Right kidney (tissue), 1 donor: ENCODE results near the gene TSNAXIP1.
"Not testable (repeated sequence)": the region's sequence is repeated elsewhere in the genome, so short reads cannot be mapped to it uniquely, and the experiment has no call there.

Experiments used
- DNase-seq: peaks from one replicate; pipeline ENCODE4 v3.0.0-alpha.2; 2016

TSNAXIP1 gene

GRCh38 chr16:67834242-67834614 lies 27.5 kb downstream of the TSNAXIP1 start:
- DNase-seq, result no peak

DNA sequence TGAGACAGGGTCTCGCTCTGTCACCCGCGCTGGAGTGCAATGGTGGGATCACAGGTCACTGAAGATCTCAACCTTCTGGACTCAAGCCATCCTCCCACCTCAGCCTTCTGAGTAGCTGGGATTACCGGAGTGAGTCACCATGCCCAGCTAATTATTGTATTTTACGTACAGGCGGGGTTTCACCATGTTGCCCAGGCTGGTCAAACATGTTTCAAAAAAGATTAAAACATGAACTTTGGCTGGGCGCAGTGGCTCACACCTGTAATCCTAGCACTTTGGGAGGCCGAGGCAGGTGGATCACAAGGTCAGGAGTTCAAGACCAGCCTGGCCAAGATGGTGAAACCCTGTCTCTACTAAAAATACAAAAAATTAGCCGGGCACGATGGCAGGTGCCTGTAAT lies 30.5 kb downstream of the TSNAXIP1 start:
- DNase-seq, result not testable (repeated sequence)

- no peak for DNase-seq
These were observed 31.1 kb downstream of the TSNAXIP1 start for GRCh38 chr16:67837811-67838210.

DNA sequence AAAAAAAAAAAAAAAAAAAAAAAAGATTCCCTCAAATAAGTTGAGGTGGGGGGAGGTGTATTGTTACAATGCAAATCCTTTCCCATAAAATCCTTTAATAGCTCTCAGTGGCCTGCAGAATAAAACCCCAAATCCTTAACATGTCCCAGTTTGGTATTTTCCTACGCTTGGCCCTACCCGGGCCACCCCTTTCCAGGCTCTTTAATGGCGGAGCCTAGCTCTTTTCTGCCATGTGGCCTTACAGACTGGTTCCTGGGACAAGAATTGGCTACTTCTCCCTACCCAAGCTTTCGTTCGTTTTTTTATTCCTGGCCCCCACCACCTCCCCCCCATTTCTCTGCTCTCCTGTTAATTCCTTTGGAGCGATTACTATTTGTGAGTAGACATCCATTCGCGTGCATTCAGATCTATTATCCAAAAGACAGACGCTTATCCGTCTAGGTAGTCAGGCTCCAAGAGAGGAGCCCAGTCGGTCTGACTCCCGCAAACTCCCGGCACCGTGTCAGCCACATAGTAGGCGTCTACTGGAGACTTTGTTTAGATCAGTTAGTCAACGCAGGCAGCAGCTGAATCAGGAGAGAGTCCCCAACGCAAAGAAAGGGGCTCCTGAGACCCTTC lies 34.6 kb downstream of the TSNAXIP1 start:
- DNase-seq, result no peak

GRCh38 chr16:67841816-67842508 lies 35.3 kb downstream of the TSNAXIP1 start, which contains the start of gene THAP11:
THAP11 (plus strand) TSS chr16:67842320; CDS start chr16:67842555, 235 bp downstream.
- DNase-seq, result peak; percentile 99

DNA sequence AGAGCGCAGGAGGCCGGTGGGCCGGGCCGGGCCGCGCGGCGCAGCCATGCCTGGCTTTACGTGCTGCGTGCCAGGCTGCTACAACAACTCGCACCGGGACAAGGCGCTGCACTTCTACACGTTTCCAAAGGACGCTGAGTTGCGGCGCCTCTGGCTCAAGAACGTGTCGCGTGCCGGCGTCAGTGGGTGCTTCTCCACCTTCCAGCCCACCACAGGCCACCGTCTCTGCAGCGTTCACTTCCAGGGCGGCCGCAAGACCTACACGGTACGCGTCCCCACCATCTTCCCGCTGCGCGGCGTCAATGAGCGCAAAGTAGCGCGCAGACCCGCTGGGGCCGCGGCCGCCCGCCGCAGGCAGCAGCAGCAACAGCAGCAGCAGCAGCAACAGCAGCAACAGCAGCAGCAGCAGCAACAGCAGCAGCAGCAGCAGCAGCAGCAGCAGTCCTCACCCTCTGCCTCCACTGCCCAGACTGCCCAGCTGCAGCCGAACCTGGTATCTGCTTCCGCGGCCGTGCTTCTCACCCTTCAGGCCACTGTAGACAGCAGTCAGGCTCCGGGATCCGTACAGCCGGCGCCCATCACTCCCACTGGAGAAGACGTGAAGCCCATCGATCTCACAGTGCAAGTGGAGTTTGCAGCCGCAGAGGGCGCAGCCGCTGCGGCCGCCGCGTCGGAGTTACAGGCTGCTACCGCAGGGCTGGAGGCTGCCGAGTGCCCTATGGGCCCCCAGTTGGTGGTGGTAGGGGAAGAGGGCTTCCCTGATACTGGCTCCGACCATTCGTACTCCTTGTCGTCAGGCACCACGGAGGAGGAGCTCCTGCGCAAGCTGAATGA lies 36.0 kb downstream of the TSNAXIP1 start:
- peak; percentile 85 for DNase-seq

- no peak for DNase-seq
These were observed 36.7 kb downstream of the TSNAXIP1 start for GRCh38 chr16:67843343-67843765.

DNA sequence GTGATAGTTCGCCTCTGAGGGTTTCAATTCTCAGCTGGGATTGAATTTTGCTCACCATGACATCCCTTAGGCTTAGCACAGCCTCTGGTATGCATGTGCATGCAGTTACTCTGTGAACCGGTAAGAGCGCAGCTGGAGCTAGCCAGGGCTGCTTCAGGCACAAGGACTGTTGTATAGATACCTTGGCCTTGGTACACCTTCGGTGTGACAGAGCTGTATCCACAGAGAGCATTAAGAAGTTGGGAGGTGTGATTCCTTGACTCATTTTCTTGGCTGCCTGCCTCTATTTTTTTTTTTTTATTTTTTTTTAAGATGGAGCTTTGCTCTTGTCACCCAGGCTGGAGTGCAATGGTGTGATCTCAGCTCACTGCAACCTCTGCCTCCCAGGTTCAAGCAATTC lies 37.8 kb downstream of the TSNAXIP1 start:
- DNase-seq, result no peak

DNA sequence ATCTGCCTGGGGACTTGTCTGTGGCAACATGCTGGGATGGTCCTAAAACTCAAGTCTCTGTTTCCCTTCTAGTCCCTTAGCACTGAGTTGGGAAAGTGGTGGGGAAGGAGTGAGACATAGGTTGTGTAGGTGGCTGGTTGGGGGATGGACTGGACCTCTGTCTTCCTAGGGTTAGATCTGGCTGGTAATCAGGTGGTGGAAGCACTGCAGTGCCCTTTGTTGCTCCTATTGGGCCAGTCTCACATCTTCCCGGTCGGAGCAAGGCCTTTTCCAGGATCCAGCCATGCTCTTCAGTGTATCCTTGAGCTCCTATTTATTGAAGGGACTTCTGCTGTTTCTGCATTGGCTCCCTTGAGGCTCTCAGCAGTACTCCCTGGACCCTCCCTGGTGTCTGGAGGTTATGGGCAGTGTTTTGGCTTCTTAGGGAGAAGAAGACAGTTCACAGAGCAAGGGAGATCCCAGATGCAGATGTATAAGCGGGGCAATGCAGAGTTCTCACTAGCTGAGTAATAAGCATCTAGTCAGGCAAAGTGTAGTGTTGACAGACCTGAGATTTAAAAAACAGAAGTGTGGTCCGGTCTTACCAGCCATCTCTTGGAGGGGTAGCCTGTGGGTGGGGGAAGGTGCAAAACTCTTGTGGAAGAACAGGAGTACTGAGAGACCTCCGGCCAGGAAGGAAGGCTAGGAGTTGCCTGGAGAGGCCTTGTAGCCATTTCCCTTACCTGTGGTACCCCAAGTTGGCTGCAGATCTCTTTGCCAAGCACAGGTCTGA lies 38.8 kb downstream of the TSNAXIP1 start:
- DNase-seq, result no peak

GRCh38 chr16:67846063-67846319 lies 39.3 kb downstream of the TSNAXIP1 start:
- DNase-seq, result no peak

- DNase-seq, result peak; percentile 98
These were observed 39.8 kb downstream of the TSNAXIP1 start, which contains the start of gene NUTF2 for GRCh38 chr16:67846320-67847063. NUTF2 (plus strand) TSS chr16:67846933; CDS start chr16:67865131, 18,198 bp downstream.

DNA sequence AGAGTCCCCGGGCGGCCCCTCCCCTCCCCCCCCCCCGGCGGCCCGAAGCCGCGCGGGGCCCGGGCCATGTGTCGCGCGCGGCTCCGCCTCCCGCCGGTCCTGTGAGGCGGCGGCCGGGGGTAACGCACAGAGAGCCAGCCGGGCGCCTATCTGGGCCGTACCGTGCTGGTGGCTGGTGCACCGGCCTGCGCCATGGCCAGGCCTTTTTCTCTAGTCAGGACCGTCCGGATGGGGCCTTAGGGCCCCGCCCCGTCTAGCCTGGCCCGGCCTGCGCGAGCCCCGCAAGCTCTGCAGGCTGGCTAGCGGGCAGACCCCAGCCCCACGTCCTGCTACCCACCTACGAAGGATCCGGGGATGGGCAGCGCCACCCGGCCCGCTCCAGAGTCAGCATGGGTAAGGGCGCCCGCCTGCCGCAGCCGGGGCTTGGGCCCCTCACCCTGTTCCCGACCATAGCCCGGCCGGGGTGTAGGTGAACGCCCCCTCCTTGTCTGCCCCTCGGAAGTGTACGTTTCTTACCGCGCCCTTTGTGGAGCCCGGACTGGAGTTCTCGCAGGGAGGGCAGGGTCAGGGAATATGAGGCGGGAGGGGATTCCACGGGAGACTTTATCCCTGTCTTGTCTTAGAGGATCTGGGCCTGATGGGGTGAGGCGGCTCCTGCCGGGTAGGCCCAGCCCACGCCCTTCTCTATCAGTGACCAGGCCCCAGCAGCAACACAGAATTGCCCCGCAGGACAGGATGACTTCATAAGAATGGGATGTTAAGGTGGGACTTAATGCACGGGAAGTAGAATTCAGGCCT lies 40.6 kb downstream of the TSNAXIP1 start, which contains the start of gene CENPT:
Gene CENPT, minus strand, starts transcription at position 630 of the 798 bp plus-strand sequence. CDS start 13,834 bp downstream, outside the sequence.
- peak; percentile 83 for DNase-seq

- DNase-seq, result no peak
These were observed 41.4 kb downstream of the TSNAXIP1 start for GRCh38 chr16:67848118-67848517.

GRCh38 chr16:67853670-67854069 lies 47.0 kb downstream of the TSNAXIP1 start:
- DNase-seq, result no peak

- DNase-seq, result no peak
These were observed 49.1 kb downstream of the TSNAXIP1 start for GRCh38 chr16:67855789-67856188.

DNA sequence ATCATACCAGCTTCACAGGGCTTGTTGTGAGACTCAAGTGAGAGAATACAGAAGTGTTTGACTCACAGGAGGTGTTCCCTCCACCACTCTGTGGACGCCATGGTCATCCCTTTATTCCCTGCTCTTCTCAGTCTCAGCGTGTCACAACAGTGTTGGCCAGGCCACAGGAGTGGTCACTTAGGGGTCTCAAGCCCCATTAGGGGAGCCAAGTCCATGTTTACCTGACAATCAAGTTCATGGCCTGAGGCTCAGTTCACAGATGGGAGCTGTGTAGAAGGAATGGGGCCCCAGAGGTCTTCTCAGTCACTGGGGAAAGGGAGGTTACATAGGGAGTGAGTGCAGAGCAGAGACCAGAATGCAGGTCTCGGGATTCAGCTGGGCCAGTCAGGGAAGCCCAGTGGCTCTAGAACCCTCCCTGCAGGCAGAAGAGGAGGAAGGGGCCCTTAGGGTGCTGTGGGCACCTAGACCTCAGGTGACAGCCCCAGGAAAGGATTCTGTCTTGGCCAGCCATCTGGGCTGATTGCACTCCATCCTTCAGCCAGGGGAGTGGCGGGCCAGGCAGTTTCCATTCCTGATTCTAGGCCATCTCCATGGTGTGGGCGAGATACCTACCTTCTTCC lies 50.3 kb downstream of the TSNAXIP1 start:
- DNase-seq, result no peak

DNA sequence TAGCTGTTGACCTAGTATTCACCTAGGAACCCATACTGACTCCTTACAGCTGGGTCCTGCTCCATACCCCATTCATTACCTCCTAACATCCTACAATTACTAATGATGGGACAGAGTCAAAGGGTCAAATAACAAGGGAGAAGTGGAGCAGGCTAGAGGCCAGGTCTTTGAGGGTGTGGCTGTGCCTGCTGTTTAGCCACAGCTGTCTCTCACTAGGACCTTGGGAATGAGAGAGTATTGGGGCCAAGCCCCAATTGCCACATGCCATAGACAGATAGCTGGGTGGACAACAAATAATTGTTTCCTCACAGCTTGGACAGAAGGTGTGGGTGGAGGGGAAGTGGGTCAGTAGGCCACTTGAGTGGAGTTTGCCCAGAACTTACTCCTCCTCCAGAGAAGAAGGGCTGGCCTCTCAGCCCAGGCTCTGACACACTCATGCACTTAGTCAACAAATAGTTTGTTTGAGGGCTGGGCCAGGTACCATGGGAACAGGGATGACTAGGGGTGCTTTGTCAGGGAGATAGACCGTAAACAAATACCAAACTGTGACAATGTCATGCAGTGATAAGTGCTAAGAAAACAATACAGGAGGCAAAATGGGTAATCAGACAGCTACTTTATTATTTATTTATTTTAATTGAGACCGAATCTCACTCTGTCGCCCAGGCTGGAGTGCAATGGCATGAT lies 51.0 kb downstream of the TSNAXIP1 start:
- DNase-seq, result no peak

DNA sequence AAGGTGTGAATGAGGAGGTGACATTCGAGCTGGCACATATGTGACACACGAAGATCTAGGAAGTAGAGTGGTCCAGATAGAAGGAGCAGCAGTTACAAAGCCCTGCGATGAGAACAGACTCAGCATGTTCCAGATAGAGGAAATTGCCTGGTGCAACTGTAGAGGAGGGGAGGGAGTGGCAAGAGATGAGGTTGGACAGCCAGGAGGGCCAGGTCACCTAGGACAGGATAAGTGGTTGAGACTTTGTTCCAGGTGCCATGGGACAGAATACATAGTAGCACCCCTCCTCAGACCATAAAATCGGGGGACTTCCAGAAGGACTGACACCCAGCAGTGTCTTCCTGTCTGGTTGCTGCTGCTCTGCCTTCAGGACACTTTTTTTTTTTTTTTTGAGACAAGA lies 51.8 kb downstream of the TSNAXIP1 start:
- DNase-seq, result no peak

DNA sequence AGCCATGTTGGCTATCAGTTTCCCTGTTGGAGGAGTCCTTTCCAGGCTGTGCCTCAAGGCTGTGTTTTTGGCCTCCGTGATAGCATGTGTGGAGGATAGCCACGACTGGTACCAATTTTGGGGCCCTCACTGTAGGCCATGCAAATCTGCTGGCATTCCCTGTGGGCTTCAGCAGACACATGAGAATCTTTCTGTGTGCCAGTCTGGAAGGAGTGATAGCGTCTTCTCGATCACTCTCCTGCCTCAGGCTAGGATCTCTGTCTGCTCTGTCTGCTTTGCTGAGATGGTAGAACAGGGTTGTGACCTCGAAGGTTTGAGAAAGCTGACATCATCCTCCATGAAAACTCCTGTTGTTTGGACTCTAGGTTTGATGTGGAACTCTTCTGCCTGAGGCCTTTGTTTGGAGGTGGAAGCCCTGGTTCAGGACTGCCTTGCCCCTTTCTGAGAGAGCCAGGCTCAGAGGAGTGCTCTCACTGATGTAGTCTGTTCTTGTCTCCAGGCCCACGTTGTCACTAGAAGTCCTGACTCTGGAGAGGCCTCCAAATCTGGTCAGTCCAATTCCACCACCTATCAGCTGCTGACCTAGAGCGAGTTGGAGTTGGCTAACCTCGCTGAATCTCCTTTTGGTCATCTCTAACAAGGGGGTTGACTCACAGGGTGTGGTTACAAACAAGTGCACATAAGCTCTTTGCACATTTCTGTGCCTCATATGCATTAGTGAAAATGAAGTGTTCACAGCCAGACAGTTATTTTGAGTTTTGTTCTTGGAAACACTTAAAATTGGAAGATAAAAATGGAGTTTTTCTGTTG lies 54.1 kb downstream of the TSNAXIP1 start:
- DNase-seq, result no peak
